Endodermal cell (in vitro differentiated cells): Measurements from ENCODE around the gene LRRC27. TPM values are rescaled to one million over a fixed set of nuclear protein-coding genes. Genes with fewer than 3 reads are reported as not detected.

Source experiments
- DNase-seq: peaks from one replicate; pipeline ENCODE4 v3.0.0-alpha.2; 2017
- H3K27ac ChIP-seq: 2 replicates; pipeline ENCODE4 v1.5.1; 2013; ENCODE audit warnings: mild to moderate bottlenecking, low read depth, low read length, moderate library complexity
- H3K27me3 ChIP-seq: 2 replicates; pipeline ENCODE4 v1.6.1; 2013; ENCODE audit warnings: mild to moderate bottlenecking, low read length, moderate library complexity; ENCODE audit not compliant: insufficient read depth, control insufficient read depth, poor library complexity, severe bottlenecking
- H3K36me3 ChIP-seq: 2 replicates; pipeline ENCODE4 v1.7.0; 2013; ENCODE audit warnings: mild to moderate bottlenecking, low read length, moderate library complexity; ENCODE audit not compliant: control insufficient read depth, insufficient read depth
- H3K4me1 ChIP-seq: one replicate; pipeline ENCODE4 v1.7.0; 2013; ENCODE audit warnings: low read length; ENCODE audit not compliant: control insufficient read depth, insufficient read depth
- H3K4me3 ChIP-seq: 2 replicates; pipeline ENCODE4 v1.5.1; 2013; ENCODE audit warnings: mild to moderate bottlenecking, low read length, moderate library complexity
- H3K9ac ChIP-seq: 2 replicates; pipeline ENCODE4 v1.6.1; 2013; ENCODE audit warnings: mild to moderate bottlenecking, low read length, moderate library complexity; ENCODE audit not compliant: poor library complexity, severe bottlenecking; ENCODE audit errors: extremely low read depth
- H3K9me3 ChIP-seq: 2 replicates; pipeline ENCODE4 v1.6.1; 2013; ENCODE audit warnings: mild to moderate bottlenecking, low read length, moderate library complexity; ENCODE audit not compliant: control insufficient read depth
- H3K27ac Mint-ChIP-seq: 2 replicates; pipeline ENCODE4 v1.8.0; 2020; ENCODE audit warnings: mixed read lengths
- H3K27me3 Mint-ChIP-seq: 2 replicates; pipeline ENCODE4 v1.8.0; 2021; ENCODE audit warnings: mild to moderate bottlenecking, mixed read lengths; ENCODE audit not compliant: insufficient read depth
- H3K36me3 Mint-ChIP-seq: 2 replicates; pipeline ENCODE4 v1.8.0; 2020; ENCODE audit warnings: low read depth, mixed read lengths
- H3K4me1 Mint-ChIP-seq: 2 replicates; pipeline ENCODE4 v1.8.0; 2020; ENCODE audit warnings: mixed read lengths
- H3K4me3 Mint-ChIP-seq: 2 replicates; pipeline ENCODE4 v1.8.0; 2020; ENCODE audit warnings: mild to moderate bottlenecking, moderate library complexity, mixed read lengths
- H3K9me3 Mint-ChIP-seq: 2 replicates; pipeline ENCODE4 v1.8.0; 2020; ENCODE audit warnings: mild to moderate bottlenecking, mixed read lengths
- CTCF ChIP-seq: fragments of 200-600 bp; sonication (generic); conservative IDR thresholded peaks from 2 replicates; pipeline ENCODE4 v1.5.0; 2021; ENCODE audit warnings: antibody characterized with exemption, mild to moderate bottlenecking
- WGBS, 2 experiments: methylation state at CpG; one replicate each; pipeline versions ENCODE4 v1.1.5 to v1.1.7; 2013; ENCODE audit warnings: missing lambda C conversion rate in 2 of 2, mixed read lengths in 1 of 2; ENCODE audit not compliant: insufficient coverage in 1 of 2, insufficient read length in 1 of 2; 5-methylcytosine and 5-hydroxymethylcytosine counted together
- total RNA-seq, 2 donors: library from RNA; stranded (reverse); fragmentation: NEBNext Ultra II Directional in 1 of 2; extraction: Animal tissue kit (Norgen Biotek cat#: 25700) in 1 of 2; gene quantifications; 2 replicates in 1 of 2; 3 replicates in 1 of 2; pipeline ENCODE4 v1.2.1, GENCODE V29; 2021

Gene LRRC27
- total RNA-seq, 2 donors from 2014 or later, result 10.3 to 14.6 TPM

DNA sequence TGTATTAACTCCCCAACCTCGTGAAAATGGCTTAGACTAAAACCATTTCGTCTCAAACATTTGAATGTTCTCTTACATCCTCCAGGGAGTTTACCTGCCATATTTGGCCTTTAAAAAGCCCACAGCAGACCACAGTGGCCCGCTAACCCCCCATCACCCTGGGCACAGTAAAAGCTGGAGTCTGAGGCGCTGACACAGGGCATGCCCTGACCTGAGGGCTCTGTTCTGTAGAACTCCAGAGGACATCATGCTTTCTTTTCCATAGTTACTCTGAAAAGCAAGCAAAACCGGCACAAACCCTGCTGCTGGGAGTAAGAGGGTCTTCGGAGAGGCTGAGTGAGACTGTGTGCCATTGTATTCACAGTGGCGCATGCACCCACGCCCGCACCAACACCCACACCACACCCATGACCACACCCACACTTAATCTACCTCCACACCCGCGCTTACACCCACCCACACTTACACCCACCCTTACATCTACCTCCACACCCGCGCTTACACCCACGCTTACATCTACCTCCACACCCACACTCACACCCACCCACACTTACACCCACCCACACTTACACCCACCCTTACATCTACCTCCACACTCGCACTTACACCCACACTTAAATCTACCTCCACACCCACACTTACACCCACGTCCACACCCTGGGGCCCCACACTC is 32.1 kb downstream of the LRRC27 start:
- H3K4me3 Mint-ChIP-seq, result no peak overlapping the region
- WGBS, 2 experiments, result 53 to 54% methylated on average over 5 to 14 of the region's 16 CpGs

GRCh38 chr10:132364594-132364970 is 32.6 kb downstream of the LRRC27 start:
- H3K27ac ChIP-seq, result no peak overlapping the region
- H3K27me3 Mint-ChIP-seq, result no peaks in the 10 kb centered on the region
- no peak overlapping the region for H3K4me3 ChIP-seq
- H3K36me3 ChIP-seq, result no peaks in the 10 kb centered on the region
- H3K4me1 Mint-ChIP-seq, result no peaks in the 10 kb centered on the region
- H3K9me3 Mint-ChIP-seq, result peaks cover 7% of the 10 kb centered on the region
- no peak overlapping the region for H3K27ac Mint-ChIP-seq
- DNase-seq, result no peak
- H3K9me3 ChIP-seq, result no peaks in the 10 kb centered on the region
- H3K9ac ChIP-seq, result no peak overlapping the region
- H3K27me3 ChIP-seq, result no peaks in the 10 kb centered on the region
- no peak overlapping the region for H3K4me3 Mint-ChIP-seq
- H3K36me3 Mint-ChIP-seq, result peaks cover 21% of the 10 kb centered on the region
- TF ChIP-seq CTCF, result no peak
- 67% methylated on average over 11 of the region's 14 CpGs; no CpG with 5 or more reads in 1 of the 2 experiments for WGBS, 2 experiments
- H3K4me1 ChIP-seq, result no peaks in the 10 kb centered on the region

More for the DNA sequence above, 32.1 kb downstream of the LRRC27 start:
- Histone ChIP-seq H3K27ac (no peak overlapping the region), H3K4me1 (no peaks in the 10 kb centered on the region), H3K36me3 (no peaks in the 10 kb centered on the region), H3K9ac (no peak overlapping the region), H3K27me3 (no peaks in the 10 kb centered on the region), H3K9me3 (no peaks in the 10 kb centered on the region), H3K4me3 (no peak overlapping the region)
- Mint-ChIP-seq H3K9me3 (peaks cover 7% of the 10 kb centered on the region), H3K4me1 (no peaks in the 10 kb centered on the region), H3K36me3 (peaks cover 21% of the 10 kb centered on the region), H3K27me3 (no peaks in the 10 kb centered on the region), H3K27ac (no peak overlapping the region)
- DNase-seq, result peak; percentile 91
- TF ChIP-seq CTCF, result no peak

DNA sequence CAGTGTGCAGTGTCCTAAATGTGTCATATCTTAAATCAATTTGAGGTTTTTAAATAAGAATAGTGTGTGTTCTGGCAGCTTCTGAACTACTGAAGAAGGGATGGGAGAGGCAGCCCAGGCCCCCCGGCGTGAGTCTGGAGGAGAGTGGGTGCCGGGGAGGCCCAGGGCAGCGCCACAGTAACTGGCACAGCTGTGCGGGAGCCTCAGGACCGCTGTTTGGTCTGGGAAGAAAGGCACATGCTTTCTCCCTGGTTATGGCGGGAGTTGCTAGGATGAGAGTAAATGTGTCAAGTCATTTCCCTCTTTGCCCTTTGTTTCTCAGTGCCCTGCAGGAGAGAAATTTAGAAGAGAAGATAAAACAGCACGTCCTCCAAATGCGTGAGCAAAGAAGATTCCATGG is 33.1 kb downstream of the LRRC27 start:
- peak overlapping the region; percentile 3 for H3K27ac Mint-ChIP-seq
- peaks cover 7% of the 10 kb centered on the region for H3K9me3 Mint-ChIP-seq
- no peaks in the 10 kb centered on the region for H3K4me1 Mint-ChIP-seq
- H3K27me3 Mint-ChIP-seq, result no peaks in the 10 kb centered on the region
- Histone ChIP-seq H3K4me1 (no peaks in the 10 kb centered on the region), H3K4me3 (no peak overlapping the region), H3K36me3 (no peaks in the 10 kb centered on the region), H3K9me3 (no peaks in the 10 kb centered on the region), H3K27ac (peak overlapping the region; percentile 53), H3K27me3 (no peaks in the 10 kb centered on the region), H3K9ac (no peak overlapping the region)
- H3K4me3 Mint-ChIP-seq, result no peak overlapping the region
- H3K36me3 Mint-ChIP-seq, result peaks cover 21% of the 10 kb centered on the region
- no peak for DNase-seq
- 89 to 92% methylated on average over 8 to 9 of the region's 9 CpGs for WGBS, 2 experiments
- TF ChIP-seq CTCF, result no peak
